ENCODE data around the gene NGFR. TPM values are rescaled to one million over a fixed set of nuclear protein-coding genes. Genes with fewer than 3 reads are reported as not detected.
A peak's percentile ranks its signal among the peaks of the same experiment; 100 is the strongest.

The NGFR gene
- total RNA-seq, 1 donor from 2014 or later, result 14.7 TPM

- Mint-ChIP-seq H3K4me3 (peak overlapping the region; percentile 57), H3K36me3 (no peaks in the 10 kb centered on the region), H3K27ac (peak overlapping the region; percentile 44), H3K4me1 (peaks cover 38% of the 10 kb centered on the region), H3K9me3 (no peaks in the 10 kb centered on the region), H3K27me3 (ENCODE audit: low read depth) (peaks cover 60% of the 10 kb centered on the region)
- no peak for TF ChIP-seq CTCF (IDR thresholded peaks at IDR 0.05; ENCODE audit: unreplicated experiment)
- DNase-seq (ENCODE audit: low spot score in 2 of 2, unreplicated experiment in 2 of 2), result no peak
These were observed 23.9 kb upstream of the NGFR start for GRCh38 chr17:49471089-49471683.

GRCh38 chr17:49471769-49472168, 23.3 kb upstream of the NGFR start:
- H3K27me3 Mint-ChIP-seq (ENCODE audit: low read depth), result peaks cover 60% of the 10 kb centered on the region
- peaks cover 38% of the 10 kb centered on the region for H3K4me1 Mint-ChIP-seq

GRCh38 chr17:49472527-49472926, 22.6 kb upstream of the NGFR start:
- DNase-seq (ENCODE audit: low spot score in 2 of 2, unreplicated experiment in 2 of 2), result no peak
- Mint-ChIP-seq H3K4me3 (no peak overlapping the region), H3K9me3 (no peaks in the 10 kb centered on the region), H3K27ac (no peak overlapping the region), H3K27me3 (ENCODE audit: low read depth) (peaks cover 64% of the 10 kb centered on the region), H3K4me1 (peaks cover 38% of the 10 kb centered on the region), H3K36me3 (no peaks in the 10 kb centered on the region)
- no peak for TF ChIP-seq CTCF (IDR thresholded peaks at IDR 0.05; ENCODE audit: unreplicated experiment)

More at GRCh38 chr17:49471769-49472168, 23.3 kb upstream of the NGFR start:
- H3K27ac Mint-ChIP-seq, result no peak overlapping the region
- H3K36me3 Mint-ChIP-seq, result no peaks in the 10 kb centered on the region
- no peaks in the 10 kb centered on the region for H3K9me3 Mint-ChIP-seq
- H3K4me3 Mint-ChIP-seq, result no peak overlapping the region
- no peak for DNase-seq (ENCODE audit: low spot score in 2 of 2, unreplicated experiment in 2 of 2)
- TF ChIP-seq CTCF (IDR thresholded peaks at IDR 0.05; ENCODE audit: unreplicated experiment), result no peak

- no peak for DNase-seq (ENCODE audit: low spot score in 2 of 2, unreplicated experiment in 2 of 2)
- Mint-ChIP-seq H3K36me3 (no peaks in the 10 kb centered on the region), H3K27me3 (ENCODE audit: low read depth) (peaks cover 67% of the 10 kb centered on the region), H3K4me3 (no peak overlapping the region), H3K9me3 (no peaks in the 10 kb centered on the region), H3K4me1 (peaks cover 31% of the 10 kb centered on the region), H3K27ac (no peak overlapping the region)
- no peak for TF ChIP-seq CTCF (IDR thresholded peaks at IDR 0.05; ENCODE audit: unreplicated experiment)
These were observed 21.0 kb upstream of the NGFR start for GRCh38 chr17:49473900-49474751.

GRCh38 chr17:49477709-49478108, 17.4 kb upstream of the NGFR start:
- no peak for TF ChIP-seq CTCF (IDR thresholded peaks at IDR 0.05; ENCODE audit: unreplicated experiment)
- DNase-seq (ENCODE audit: low spot score in 2 of 2, unreplicated experiment in 2 of 2), result no peak
- Mint-ChIP-seq H3K36me3 (no peaks in the 10 kb centered on the region), H3K9me3 (no peaks in the 10 kb centered on the region), H3K27ac (no peak overlapping the region), H3K4me3 (no peak overlapping the region), H3K4me1 (peaks cover 7% of the 10 kb centered on the region), H3K27me3 (ENCODE audit: low read depth) (peaks cover 56% of the 10 kb centered on the region)
